Embryonic facial prominence (tissue), 1 donor: ENCODE measurements around the gene COBL.

ENCODE experiments used
- DNase-seq: peaks from one replicate; pipeline ENCODE4 v3.0.0-alpha.2; 2016; ENCODE audit errors: extremely low spot score

The COBL gene

GRCh38 chr7:51058764-51059163 is 257.8 kb downstream of the COBL start:
- no peak for DNase-seq

GRCh38 chr7:51055039-51055840 is 261.4 kb downstream of the COBL start:
- DNase-seq: no peak

- DNase-seq: no peak
Observed at GRCh38 chr7:51054231-51054630, 262.4 kb downstream of the COBL start.

- DNase-seq: no peak
Observed at GRCh38 chr7:51053160-51053925, 263.3 kb downstream of the COBL start.

- no peak for DNase-seq
Observed at GRCh38 chr7:51046482-51046881, 270.1 kb downstream of the COBL start.

- no peak for DNase-seq
Observed at GRCh38 chr7:51046103-51046466, 270.5 kb downstream of the COBL start.

GRCh38 chr7:51045319-51046102 is 271.1 kb downstream of the COBL start:
- DNase-seq: no peak

- DNase-seq: no peak
Observed at GRCh38 chr7:51043461-51043860, 273.1 kb downstream of the COBL start.

GRCh38 chr7:51040787-51041186 is 275.8 kb downstream of the COBL start:
- DNase-seq: no peak

GRCh38 chr7:51038573-51038972 is 278.0 kb downstream of the COBL start:
- no peak for DNase-seq

- DNase-seq: no peak
Observed at GRCh38 chr7:51035716-51036115, 280.9 kb downstream of the COBL start.

GRCh38 chr7:51034521-51035264 is 281.9 kb downstream of the COBL start:
- DNase-seq: no peak

- DNase-seq: no peak
Observed at GRCh38 chr7:51033727-51034520, 282.7 kb downstream of the COBL start.

GRCh38 chr7:51031791-51032515 is 284.7 kb downstream of the COBL start:
- DNase-seq: no peak

- DNase-seq: no peak
Observed at GRCh38 chr7:51031216-51031615, 285.4 kb downstream of the COBL start.

- peak; percentile 47 for DNase-seq
Observed at GRCh38 chr7:51029701-51030191, 286.9 kb downstream of the COBL start.

GRCh38 chr7:51029131-51029530 is 287.5 kb downstream of the COBL start:
- DNase-seq: no peak

GRCh38 chr7:51027935-51028830 is 288.4 kb downstream of the COBL start:
- no peak for DNase-seq
